ENCODE measurements around the gene TOX3. TPM values are rescaled to one million over a fixed set of nuclear protein-coding genes. Genes with fewer than 3 reads are reported as not detected.
A peak's percentile ranks its signal among the peaks of the same experiment; 100 is the strongest.

Gene TOX3
- total and polyA plus RNA-seq, 2 of the 13 experiments (the other 11 are each of a cell fraction or from before 2014, with no cell fraction given) = 14.5 to 98.6 TPM

- TF ChIP-seq, protein P1, sequence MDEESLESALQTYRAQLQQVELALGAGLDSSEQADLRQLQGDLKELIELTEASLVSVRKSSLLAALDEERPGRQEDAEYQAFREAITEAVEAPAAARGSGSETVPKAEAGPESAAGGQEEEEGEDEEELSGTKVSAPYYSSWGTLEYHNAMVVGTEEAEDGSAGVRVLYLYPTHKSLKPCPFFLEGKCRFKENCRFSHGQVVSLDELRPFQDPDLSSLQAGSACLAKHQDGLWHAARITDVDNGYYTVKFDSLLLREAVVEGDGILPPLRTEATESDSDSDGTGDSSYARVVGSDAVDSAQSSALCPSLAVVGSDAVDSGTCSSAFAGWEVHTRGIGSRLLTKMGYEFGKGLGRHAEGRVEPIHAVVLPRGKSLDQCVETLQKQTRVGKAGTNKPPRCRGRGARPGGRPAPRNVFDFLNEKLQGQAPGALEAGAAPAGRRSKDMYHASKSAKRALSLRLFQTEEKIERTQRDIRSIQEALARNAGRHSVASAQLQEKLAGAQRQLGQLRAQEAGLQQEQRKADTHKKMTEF (CRISPR knock-in tag; IDR thresholded peaks at IDR 0.05) = peak; percentile 99
- TF ChIP-seq NR2F2 (IDR thresholded peaks at IDR 0.05; ENCODE audit: borderline replicate concordance, low read depth) (peak; percentile 95), ZBTB42 (CRISPR knock-in tag; IDR thresholded peaks at IDR 0.05) (no peak), ZNF546 (CRISPR knock-in tag; conservative IDR thresholded peaks at IDR 0.05) (no peak), NFATC3 (CRISPR knock-in tag; IDR thresholded peaks at IDR 0.05) (no peak), MAFG (CRISPR knock-in tag; IDR thresholded peaks at IDR 0.05) (no peak), TP53 (CRISPR knock-in tag; conservative IDR thresholded peaks at IDR 0.05) (no peak), ZNF263 (CRISPR knock-in tag; IDR thresholded peaks at IDR 0.05) (no peak), RFXAP (CRISPR knock-in tag; IDR thresholded peaks at IDR 0.05; ENCODE audit: borderline replicate concordance) (no peak), ADNP (CRISPR knock-in tag; IDR thresholded peaks at IDR 0.05) (no peak), GFI1 (CRISPR knock-in tag; IDR thresholded peaks at IDR 0.05; ENCODE audit: borderline replicate concordance) (peak; percentile 85), SOX13 (IDR thresholded peaks at IDR 0.05) (peak; percentile 94), SOX13 (CRISPR knock-in tag; conservative IDR thresholded peaks at IDR 0.05 in 1 of 2, IDR thresholded peaks at IDR 0.05 in 1 of 2) (peak in 1 of 2 experiments; percentile 100; a peak in 2 of 4 replicates), TEAD3 (CRISPR knock-in tag; optimal IDR thresholded peaks at IDR 0.05; ENCODE audit: borderline replicate concordance) (peak; percentile 86), ZNF142 (CRISPR knock-in tag; IDR thresholded peaks at IDR 0.05) (no peak; the same call in 1 of the 2 replicates), RXRA (CRISPR knock-in tag; IDR thresholded peaks at IDR 0.05) (no peak; the same call in 1 of the 2 replicates), GATAD2A (CRISPR knock-in tag; IDR thresholded peaks at IDR 0.05) (peak; percentile 100), DR1 (CRISPR knock-in tag; IDR thresholded peaks at IDR 0.05) (no peak), KAT8 (CRISPR knock-in tag; IDR thresholded peaks at IDR 0.05) (peak; percentile 77), ZFP37 (CRISPR knock-in tag; IDR thresholded peaks at IDR 0.05; ENCODE audit: borderline replicate concordance) (no peak)
- TF ChIP-seq, protein P2, sequence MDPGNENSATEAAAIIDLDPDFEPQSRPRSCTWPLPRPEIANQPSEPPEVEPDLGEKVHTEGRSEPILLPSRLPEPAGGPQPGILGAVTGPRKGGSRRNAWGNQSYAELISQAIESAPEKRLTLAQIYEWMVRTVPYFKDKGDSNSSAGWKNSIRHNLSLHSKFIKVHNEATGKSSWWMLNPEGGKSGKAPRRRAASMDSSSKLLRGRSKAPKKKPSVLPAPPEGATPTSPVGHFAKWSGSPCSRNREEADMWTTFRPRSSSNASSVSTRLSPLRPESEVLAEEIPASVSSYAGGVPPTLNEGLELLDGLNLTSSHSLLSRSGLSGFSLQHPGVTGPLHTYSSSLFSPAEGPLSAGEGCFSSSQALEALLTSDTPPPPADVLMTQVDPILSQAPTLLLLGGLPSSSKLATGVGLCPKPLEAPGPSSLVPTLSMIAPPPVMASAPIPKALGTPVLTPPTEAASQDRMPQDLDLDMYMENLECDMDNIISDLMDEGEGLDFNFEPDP (CRISPR knock-in tag; conservative IDR thresholded peaks at IDR 0.05) = 0 out of 2 replicates have a peak, but pooled peaks have one; percentile 91
Observed at GRCh38 chr16:52496051-52496876, 50.7 kb downstream of the TOX3 start (continued).
